Upper lobe of left lung (tissue), 4 donors: ENCODE data around the gene TMEM207.

Experiments
- CTCF ChIP-seq, 6 experiments: fragments of 450-650 bp in 4 of 6; fragments of 200-600 bp in 2 of 6; sonication (generic) in 2 of 6; IDR thresholded peaks; one replicate each; pipeline ENCODE4 v1.5.1; 2016 to 2019; ENCODE audit warnings: antibody characterized with exemption in 6 of 6
- POLR2A ChIP-seq, 4 donors: fragments of 450-650 bp; IDR thresholded peaks; one replicate each; pipeline ENCODE4 v1.5.1; 2016 to 2017; ENCODE audit warnings: antibody characterized with exemption in 4 of 4, mild to moderate bottlenecking in 2 of 4

GRCh38 chr3:190435618-190436017 lies 14.1 kb downstream of the TMEM207 start:
- TF ChIP-seq CTCF (IDR thresholded peaks at IDR 0.05) (no peak), POLR2A (IDR thresholded peaks at IDR 0.05) (no peak)
